HFFc6 (cell line): Measurements from ENCODE around the gene KRCC1. TPM values are rescaled to one million over a fixed set of nuclear protein-coding genes. Genes with fewer than 3 reads are reported as not detected.

ENCODE experiments used
- DNase-seq: peaks from one replicate; pipeline ENCODE4 v3.0.0-alpha.2; 2018
- H3K27ac Mint-ChIP-seq: 2 replicates; pipeline ENCODE4 v1.8.0; 2020; ENCODE audit warnings: mild to moderate bottlenecking, mixed read lengths
- H3K27me3 Mint-ChIP-seq: 2 replicates; pipeline ENCODE4 v1.8.0; 2021; ENCODE audit warnings: mild to moderate bottlenecking, moderate library complexity, mixed read lengths; ENCODE audit not compliant: insufficient read depth
- H3K36me3 Mint-ChIP-seq: 2 replicates; pipeline ENCODE4 v1.8.0; 2021; ENCODE audit warnings: low read depth, mixed read lengths
- H3K4me1 Mint-ChIP-seq: 2 replicates; pipeline ENCODE4 v1.8.0; 2020; ENCODE audit warnings: low read depth, mixed read lengths
- H3K4me3 Mint-ChIP-seq: 2 replicates; pipeline ENCODE4 v1.8.0; 2020; ENCODE audit warnings: mild to moderate bottlenecking, moderate library complexity, mixed read lengths
- H3K9me3 Mint-ChIP-seq: 2 replicates; pipeline ENCODE4 v1.8.0; 2020; ENCODE audit warnings: mild to moderate bottlenecking, mixed read lengths
- total RNA-seq, 6 experiments: library from RNA; stranded (reverse); fragmentation: NEBNext Ultra II Directional; extraction: Animal tissue kit (Norgen Biotek cat#: 25700); gene quantifications; 2 replicates in 1 of 6; 3 replicates in 5 of 6; pipeline ENCODE4 v1.2.3, GENCODE V29; 2021
- TF ChIP-seq, protein P1 (sequence below): fragments of 200-600 bp; sonication (generic); IDR thresholded peaks from 2 replicates; pipeline ENCODE4 v1.5.0; 2021; ENCODE audit warnings: antibody characterized with exemption, mild to moderate bottlenecking

KRCC1 gene
- total RNA-seq, 6 experiments from 2014 or later = 19.3 to 26.0 (median 23.8) TPM

GRCh38 chr2:88078643-88079172 is 23.1 kb upstream of the KRCC1 start:
- TF ChIP-seq, protein P1, sequence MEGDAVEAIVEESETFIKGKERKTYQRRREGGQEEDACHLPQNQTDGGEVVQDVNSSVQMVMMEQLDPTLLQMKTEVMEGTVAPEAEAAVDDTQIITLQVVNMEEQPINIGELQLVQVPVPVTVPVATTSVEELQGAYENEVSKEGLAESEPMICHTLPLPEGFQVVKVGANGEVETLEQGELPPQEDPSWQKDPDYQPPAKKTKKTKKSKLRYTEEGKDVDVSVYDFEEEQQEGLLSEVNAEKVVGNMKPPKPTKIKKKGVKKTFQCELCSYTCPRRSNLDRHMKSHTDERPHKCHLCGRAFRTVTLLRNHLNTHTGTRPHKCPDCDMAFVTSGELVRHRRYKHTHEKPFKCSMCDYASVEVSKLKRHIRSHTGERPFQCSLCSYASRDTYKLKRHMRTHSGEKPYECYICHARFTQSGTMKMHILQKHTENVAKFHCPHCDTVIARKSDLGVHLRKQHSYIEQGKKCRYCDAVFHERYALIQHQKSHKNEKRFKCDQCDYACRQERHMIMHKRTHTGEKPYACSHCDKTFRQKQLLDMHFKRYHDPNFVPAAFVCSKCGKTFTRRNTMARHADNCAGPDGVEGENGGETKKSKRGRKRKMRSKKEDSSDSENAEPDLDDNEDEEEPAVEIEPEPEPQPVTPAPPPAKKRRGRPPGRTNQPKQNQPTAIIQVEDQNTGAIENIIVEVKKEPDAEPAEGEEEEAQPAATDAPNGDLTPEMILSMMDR = no peak
- DNase-seq = no peak
- no peak overlapping the region for H3K4me3 Mint-ChIP-seq
- no peaks in the 10 kb centered on the region for H3K36me3 Mint-ChIP-seq
- H3K27me3 Mint-ChIP-seq = peaks cover 17% of the 10 kb centered on the region
- no peak overlapping the region for H3K27ac Mint-ChIP-seq
- peaks cover 11% of the 10 kb centered on the region for H3K4me1 Mint-ChIP-seq
- no peaks in the 10 kb centered on the region for H3K9me3 Mint-ChIP-seq

DNA sequence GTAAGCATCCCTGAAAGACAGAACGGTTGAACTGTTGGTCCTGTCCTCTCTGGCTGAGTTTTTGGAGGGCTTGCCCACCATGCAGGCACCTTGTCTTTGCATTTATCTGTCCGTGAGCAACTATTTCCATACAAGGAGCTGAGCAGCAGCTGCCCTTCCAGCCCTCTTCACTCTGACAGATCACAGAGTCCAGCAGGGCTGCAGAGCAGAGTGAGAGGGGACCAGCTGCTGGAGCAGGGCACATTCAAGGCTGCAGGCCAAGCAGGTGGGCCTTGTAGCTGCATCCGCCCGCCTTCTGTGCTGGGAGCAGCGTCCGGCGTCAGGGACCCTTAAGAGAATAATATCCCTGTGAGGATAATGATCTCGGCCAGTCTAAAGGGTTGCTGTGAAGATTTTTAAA is 21.5 kb upstream of the KRCC1 start:
- H3K27me3 Mint-ChIP-seq = peaks cover 8% of the 10 kb centered on the region
- H3K4me3 Mint-ChIP-seq = no peak overlapping the region
- H3K9me3 Mint-ChIP-seq = no peaks in the 10 kb centered on the region
- no peak overlapping the region for H3K27ac Mint-ChIP-seq
- H3K4me1 Mint-ChIP-seq = peaks cover 11% of the 10 kb centered on the region
- no peak for DNase-seq
- TF ChIP-seq, protein P1 = no peak
- H3K36me3 Mint-ChIP-seq = no peaks in the 10 kb centered on the region

DNA sequence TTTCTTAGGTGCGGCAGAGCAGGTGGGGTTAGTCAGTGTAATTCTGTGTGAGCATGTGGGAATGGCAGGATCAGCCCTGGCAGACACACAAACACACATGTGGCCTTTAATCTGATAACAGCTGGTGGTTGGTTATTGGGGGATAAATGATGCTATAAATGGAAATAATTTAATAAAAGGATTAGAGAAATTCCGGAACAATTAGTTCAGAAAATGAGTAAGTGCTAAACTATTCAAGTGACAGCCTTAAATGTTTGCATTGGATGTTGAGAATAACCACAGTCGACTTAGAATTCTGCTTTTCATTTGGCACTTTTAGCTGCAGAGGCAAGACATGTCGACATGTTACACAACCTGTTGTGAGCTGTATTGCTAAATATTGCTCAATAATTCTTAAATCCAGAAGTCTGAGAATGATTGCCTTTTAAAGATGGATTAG is 19.3 kb upstream of the KRCC1 start:
- Mint-ChIP-seq H3K4me3 (no peak overlapping the region), H3K27me3 (peaks cover 7% of the 10 kb centered on the region), H3K27ac (no peak overlapping the region), H3K36me3 (no peaks in the 10 kb centered on the region), H3K9me3 (no peaks in the 10 kb centered on the region), H3K4me1 (peaks cover 11% of the 10 kb centered on the region)
- TF ChIP-seq, protein P1 = no peak
- DNase-seq = peak; percentile 70

- Mint-ChIP-seq H3K9me3 (no peaks in the 10 kb centered on the region), H3K27me3 (peaks cover 7% of the 10 kb centered on the region), H3K4me1 (peaks cover 11% of the 10 kb centered on the region), H3K4me3 (no peak overlapping the region), H3K36me3 (no peaks in the 10 kb centered on the region), H3K27ac (no peak overlapping the region)
- TF ChIP-seq, protein P1 = no peak
- no peak for DNase-seq
These were observed 18.6 kb upstream of the KRCC1 start for GRCh38 chr2:88074150-88074549.

GRCh38 chr2:88071365-88071764 is 15.8 kb upstream of the KRCC1 start:
- Mint-ChIP-seq H3K36me3 (no peaks in the 10 kb centered on the region), H3K4me1 (peaks cover 11% of the 10 kb centered on the region), H3K27ac (no peak overlapping the region), H3K4me3 (no peak overlapping the region), H3K27me3 (peaks cover 4% of the 10 kb centered on the region), H3K9me3 (no peaks in the 10 kb centered on the region)
- TF ChIP-seq, protein P1 = no peak
- no peak for DNase-seq

DNA sequence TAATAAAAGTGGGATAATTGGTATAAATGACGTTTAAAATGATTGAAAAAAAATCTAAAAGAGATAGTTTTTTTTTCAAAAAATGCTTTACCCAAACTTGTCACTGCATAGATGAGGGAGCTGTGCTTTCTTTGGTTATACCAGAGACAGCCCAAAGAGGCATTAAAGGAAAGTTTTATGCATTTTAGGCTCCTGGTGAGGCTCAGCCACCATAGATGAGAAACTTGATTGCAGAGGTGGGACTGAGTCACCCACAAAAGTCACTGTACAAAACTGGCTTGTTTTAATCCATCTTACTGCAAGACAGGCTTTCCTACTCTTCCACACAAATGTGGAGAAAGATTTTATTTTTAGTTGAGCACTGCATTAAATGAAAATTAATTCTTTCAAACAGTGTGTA is 14.5 kb upstream of the KRCC1 start:
- H3K36me3 Mint-ChIP-seq = no peaks in the 10 kb centered on the region
- H3K9me3 Mint-ChIP-seq = no peaks in the 10 kb centered on the region
- TF ChIP-seq, protein P1 = no peak
- H3K4me1 Mint-ChIP-seq = peaks cover 8% of the 10 kb centered on the region
- no peak overlapping the region for H3K27ac Mint-ChIP-seq
- H3K4me3 Mint-ChIP-seq = no peak overlapping the region
- no peak for DNase-seq
- H3K27me3 Mint-ChIP-seq = peaks cover 4% of the 10 kb centered on the region
